Measurements from ENCODE around the gene PRKCH. TPM values are rescaled to one million over a fixed set of nuclear protein-coding genes. Genes with fewer than 3 reads are reported as not detected.
A peak's percentile ranks its signal among the peaks of the same experiment; 100 is the strongest.

The PRKCH gene
- total and polyA plus RNA-seq, 3 donors from 2014 or later = 15.0 to 26.8 (median 25.4) TPM

DNA sequence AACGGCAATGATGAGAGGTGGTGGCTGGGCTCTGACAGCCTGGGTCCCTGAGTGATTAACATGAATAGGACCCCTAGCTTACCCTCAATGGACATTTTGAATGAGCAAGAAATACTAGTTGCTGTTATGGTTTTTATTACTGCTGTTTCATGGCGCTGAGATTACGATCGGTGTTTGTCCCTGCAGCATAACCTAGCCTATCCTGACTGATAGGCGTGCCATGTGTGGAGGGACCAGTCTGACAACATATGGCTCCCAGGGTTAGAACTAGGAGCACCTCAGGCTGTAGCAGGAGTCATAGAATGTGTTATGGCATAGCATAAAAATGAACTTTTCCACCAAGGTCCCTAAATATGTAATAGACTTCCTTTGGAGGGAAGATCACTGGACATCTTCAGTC, 236.5 kb downstream of the PRKCH start:
- 96 to 98% methylated on average over 5 of the region's 5 CpGs for WGBS, 2 donors
- intact Hi-C loops (cut with DNase I; ENCODE audit: low total_unique reads) = no loop called here
- TF ChIP-seq, protein P1, sequence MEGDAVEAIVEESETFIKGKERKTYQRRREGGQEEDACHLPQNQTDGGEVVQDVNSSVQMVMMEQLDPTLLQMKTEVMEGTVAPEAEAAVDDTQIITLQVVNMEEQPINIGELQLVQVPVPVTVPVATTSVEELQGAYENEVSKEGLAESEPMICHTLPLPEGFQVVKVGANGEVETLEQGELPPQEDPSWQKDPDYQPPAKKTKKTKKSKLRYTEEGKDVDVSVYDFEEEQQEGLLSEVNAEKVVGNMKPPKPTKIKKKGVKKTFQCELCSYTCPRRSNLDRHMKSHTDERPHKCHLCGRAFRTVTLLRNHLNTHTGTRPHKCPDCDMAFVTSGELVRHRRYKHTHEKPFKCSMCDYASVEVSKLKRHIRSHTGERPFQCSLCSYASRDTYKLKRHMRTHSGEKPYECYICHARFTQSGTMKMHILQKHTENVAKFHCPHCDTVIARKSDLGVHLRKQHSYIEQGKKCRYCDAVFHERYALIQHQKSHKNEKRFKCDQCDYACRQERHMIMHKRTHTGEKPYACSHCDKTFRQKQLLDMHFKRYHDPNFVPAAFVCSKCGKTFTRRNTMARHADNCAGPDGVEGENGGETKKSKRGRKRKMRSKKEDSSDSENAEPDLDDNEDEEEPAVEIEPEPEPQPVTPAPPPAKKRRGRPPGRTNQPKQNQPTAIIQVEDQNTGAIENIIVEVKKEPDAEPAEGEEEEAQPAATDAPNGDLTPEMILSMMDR (IDR thresholded peaks at IDR 0.05) = no peak
- TF ChIP-seq POLR2A (IDR thresholded peaks at IDR 0.05) = no peak

DNA sequence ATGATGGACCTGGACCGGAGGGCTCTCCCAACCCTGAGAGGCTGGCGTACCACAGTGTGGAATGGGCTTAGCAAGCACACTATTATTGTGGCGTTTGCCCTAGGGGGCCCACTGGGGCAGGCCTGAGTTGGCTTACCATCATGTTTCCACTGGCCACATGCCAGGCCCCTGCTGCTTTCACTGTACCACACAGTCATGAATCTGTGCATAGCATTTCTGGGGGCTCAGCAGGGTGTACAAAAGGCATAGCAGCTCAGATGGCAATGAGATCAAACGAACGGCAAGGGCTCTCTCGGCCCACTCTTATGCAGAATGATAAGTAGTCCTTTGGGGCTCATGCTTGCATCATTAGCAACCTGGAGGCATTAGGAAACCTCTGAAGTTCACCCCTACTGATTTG, 236.9 kb downstream of the PRKCH start:
- peaks cover 38% of the 10 kb centered on the region for H3K4me1 ChIP-seq
- H3K36me3 ChIP-seq (ENCODE audit: low read depth, missing control alignments) = no peaks in the 10 kb centered on the region
- 93 to 94% methylated on average over 4 to 6 of the region's 6 CpGs for WGBS, 2 donors
- no peaks in the 10 kb centered on the region for H3K9me3 ChIP-seq
- no peaks in the 10 kb centered on the region for H3K27me3 ChIP-seq
- no peak for DNase-seq
- H3K4me3 ChIP-seq = no peak overlapping the region
- no peak overlapping the region for H3K27ac ChIP-seq
- intact Hi-C loops (cut with DNase I; ENCODE audit: low total_unique reads) = no loop called here
- TF ChIP-seq, protein P1 (IDR thresholded peaks at IDR 0.05) = no peak
- TF ChIP-seq POLR2A (IDR thresholded peaks at IDR 0.05) = no peak

More for the DNA sequence above, 236.5 kb downstream of the PRKCH start:
- H3K4me3 ChIP-seq = no peak overlapping the region
- no peaks in the 10 kb centered on the region for H3K36me3 ChIP-seq (ENCODE audit: low read depth, missing control alignments)
- H3K4me1 ChIP-seq = peaks cover 43% of the 10 kb centered on the region
- no peaks in the 10 kb centered on the region for H3K27me3 ChIP-seq
- no peaks in the 10 kb centered on the region for H3K9me3 ChIP-seq
- no peak for DNase-seq
- no peak overlapping the region for H3K27ac ChIP-seq

DNA sequence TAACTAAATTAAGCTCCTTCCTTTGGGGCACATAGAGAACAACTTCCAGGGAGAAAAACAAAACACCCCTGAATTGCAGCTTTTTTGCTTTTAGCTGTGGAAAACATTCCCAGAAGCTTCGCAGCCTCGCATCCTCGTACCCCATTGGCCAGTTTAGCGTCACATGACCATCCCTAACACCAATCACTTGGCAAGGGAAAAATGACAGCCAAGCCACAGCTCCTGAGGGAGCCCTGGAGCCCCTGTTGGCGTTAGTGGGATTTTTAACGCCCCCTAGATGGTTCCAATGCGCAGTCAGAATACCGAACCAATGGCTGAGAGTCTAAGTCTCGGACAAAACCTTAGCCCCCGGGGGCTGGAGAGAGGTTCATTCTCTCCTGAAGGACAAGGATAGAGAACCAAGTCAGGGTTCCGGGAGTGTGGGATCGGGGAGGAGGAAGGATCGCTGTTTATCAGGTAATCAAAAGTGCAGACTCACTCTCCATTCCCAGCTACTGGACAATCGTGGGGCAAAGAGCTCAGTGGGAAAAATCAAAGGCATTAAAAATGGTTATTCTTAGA, 238.3 kb downstream of the PRKCH start:
- Histone ChIP-seq H3K4me1 (peaks cover 25% of the 10 kb centered on the region), H3K4me3 (no peak overlapping the region)

DNA sequence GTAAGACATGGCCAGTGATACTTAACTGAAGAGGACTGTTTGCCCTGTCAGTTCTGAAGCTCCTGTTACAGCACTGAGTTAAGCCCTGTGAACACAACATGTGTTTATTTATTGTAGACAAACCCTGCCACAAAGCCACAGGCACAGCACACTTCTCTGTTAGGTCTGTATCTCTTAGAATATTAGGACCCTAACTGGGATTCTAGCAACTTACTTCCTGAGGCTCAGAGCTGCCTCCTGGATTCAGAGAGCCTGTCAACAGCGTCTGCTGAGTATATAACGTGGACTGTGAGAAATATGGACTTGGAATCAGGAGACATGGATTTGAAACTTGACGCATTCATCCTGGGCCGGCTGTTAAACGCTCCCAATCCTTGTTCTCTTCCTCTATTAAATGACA, 238.9 kb downstream of the PRKCH start:
- 57 to 58% methylated on average over 5 of the region's 5 CpGs for WGBS, 2 donors
- H3K27me3 ChIP-seq = no peaks in the 10 kb centered on the region
- intact Hi-C loops (cut with DNase I; ENCODE audit: low total_unique reads) = no loop called here
- no peak for TF ChIP-seq POLR2A (IDR thresholded peaks at IDR 0.05)
- TF ChIP-seq, protein P1 (IDR thresholded peaks at IDR 0.05) = no peak
- H3K9me3 ChIP-seq = no peaks in the 10 kb centered on the region
- no peaks in the 10 kb centered on the region for H3K36me3 ChIP-seq (ENCODE audit: low read depth, missing control alignments)
- peaks cover 24% of the 10 kb centered on the region for H3K4me1 ChIP-seq
- no peak overlapping the region for H3K4me3 ChIP-seq
- no peak for DNase-seq
- H3K27ac ChIP-seq = peak overlapping the region; percentile 55 to 65

More for the DNA sequence above, 238.3 kb downstream of the PRKCH start:
- Histone ChIP-seq H3K9me3 (no peaks in the 10 kb centered on the region), H3K27ac (peak overlapping the region in 1 of 2 donors; percentile 33), H3K36me3 (ENCODE audit: low read depth, missing control alignments) (no peaks in the 10 kb centered on the region), H3K27me3 (no peaks in the 10 kb centered on the region)
- intact Hi-C loops (cut with DNase I; ENCODE audit: low total_unique reads) = no loop called here
- DNase-seq = peak; percentile 62
- TF ChIP-seq, protein P1 (IDR thresholded peaks at IDR 0.05) = no peak
- no peak for TF ChIP-seq POLR2A (IDR thresholded peaks at IDR 0.05)
- 57 to 69% methylated on average over 14 of the region's 14 CpGs for WGBS, 2 donors

DNA sequence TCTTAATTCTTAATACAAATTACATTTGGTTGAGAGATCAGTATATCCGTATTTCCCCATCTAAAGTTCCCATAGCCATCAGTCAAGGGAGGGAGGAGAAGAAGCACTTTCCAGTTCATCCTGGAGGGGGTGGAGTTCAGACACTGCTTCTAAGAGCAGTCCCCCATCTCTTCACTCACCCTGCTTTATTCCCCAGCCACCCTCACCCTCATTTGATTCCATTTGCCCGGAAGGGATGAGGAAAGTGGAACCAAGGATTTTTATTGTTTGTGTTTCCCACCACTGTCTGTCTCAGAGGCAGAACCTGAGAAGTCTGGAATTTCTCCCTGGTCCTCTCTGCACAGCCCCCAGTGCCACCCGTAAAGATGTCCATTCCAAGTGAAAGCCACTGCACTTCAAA, 239.7 kb downstream of the PRKCH start:
- Histone ChIP-seq H3K27me3 (no peaks in the 10 kb centered on the region), H3K27ac (peak overlapping the region; percentile 65 to 75), H3K36me3 (ENCODE audit: low read depth, missing control alignments) (no peaks in the 10 kb centered on the region), H3K9me3 (no peaks in the 10 kb centered on the region), H3K4me1 (peaks cover 24% of the 10 kb centered on the region), H3K4me3 (no peak overlapping the region)
- intact Hi-C loops (cut with DNase I; ENCODE audit: low total_unique reads) = no loop called here
- 72 to 82% methylated on average over 3 of the region's 3 CpGs for WGBS, 2 donors
- no peak for DNase-seq
- no peak for TF ChIP-seq POLR2A (IDR thresholded peaks at IDR 0.05)
- TF ChIP-seq, protein P1 (IDR thresholded peaks at IDR 0.05) = no peak
